Liver (tissue), 9 donors: ENCODE data around the gene MTA3. TPM values are rescaled to one million over a fixed set of nuclear protein-coding genes. Genes with fewer than 3 reads are reported as not detected.

Experiments
- DNase-seq: peaks from one replicate; pipeline ENCODE4 v3.0.0-alpha.2; 2017; ENCODE audit warnings: low spot score
- H3K27ac ChIP-seq, 2 donors: one replicate each; pipeline ENCODE4 v1.7.0; 2013; ENCODE audit warnings: inconsistent platforms in 2 of 2, low read length in 2 of 2, control low read depth in 1 of 2, low read depth in 1 of 2, mild to moderate bottlenecking in 1 of 2
- H3K27me3 ChIP-seq, 4 donors: one replicate each; pipeline versions ENCODE4 v1.6.1 to v1.7.0; 2013; ENCODE audit warnings: low read length in 3 of 4, inconsistent platforms in 1 of 4, mild to moderate bottlenecking in 1 of 4, moderate library complexity in 1 of 4; ENCODE audit not compliant: control insufficient read depth in 4 of 4, insufficient read depth in 4 of 4
- H3K36me3 ChIP-seq, 4 donors: one replicate each; pipeline versions ENCODE4 v1.6.1 to v1.7.0; 2013; ENCODE audit warnings: low read length in 3 of 4, mild to moderate bottlenecking in 3 of 4, low read depth in 1 of 4, moderate library complexity in 1 of 4; ENCODE audit not compliant: control insufficient read depth in 4 of 4, insufficient read depth in 3 of 4
- H3K4me1 ChIP-seq, 4 donors: one replicate each; pipeline versions ENCODE4 v1.6.1 to v1.7.0; 2013; ENCODE audit warnings: low read length in 3 of 4, mild to moderate bottlenecking in 3 of 4, moderate library complexity in 1 of 4; ENCODE audit not compliant: control insufficient read depth in 4 of 4, insufficient read depth in 4 of 4
- H3K4me3 ChIP-seq, 3 donors: one replicate each; pipeline versions ENCODE4 v1.6.1 to v1.7.0; 2013; ENCODE audit warnings: low read length in 3 of 3, control low read depth in 1 of 3, low read depth in 1 of 3, mild to moderate bottlenecking in 1 of 3
- H3K9ac ChIP-seq, 2 donors: one replicate each; pipeline ENCODE4 v1.7.0; 2013; ENCODE audit warnings: low read length in 2 of 2, mild to moderate bottlenecking in 2 of 2, moderate library complexity in 2 of 2, control low read depth in 1 of 2, low read depth in 1 of 2
- H3K9me3 ChIP-seq, 4 donors: one replicate each; pipeline versions ENCODE4 v1.6.1 to v1.7.0; 2013; ENCODE audit warnings: low read length in 3 of 4; ENCODE audit not compliant: control insufficient read depth in 4 of 4
- EGR1 ChIP-seq, 2 donors: IDR thresholded peaks; 2 replicates each; pipeline ENCODE4 v1.6.1; 2016 to 2018; ENCODE audit warnings: antibody characterized with exemption in 2 of 2, low read depth in 2 of 2
- FOXA2 ChIP-seq: IDR thresholded peaks from 2 replicates; pipeline ENCODE4 v1.6.1; 2016; ENCODE audit warnings: antibody characterized with exemption
- GABPA ChIP-seq, 2 donors: IDR thresholded peaks in 1 of 2; conservative IDR thresholded peaks in 1 of 2; 2 replicates each; pipeline ENCODE4 v1.6.1; 2016; ENCODE audit warnings: antibody characterized with exemption in 2 of 2, mild to moderate bottlenecking in 1 of 2, moderate library complexity in 1 of 2
- HNF4A ChIP-seq, 2 donors: conservative IDR thresholded peaks; 2 replicates each; pipeline ENCODE4 v1.6.1; 2016; ENCODE audit warnings: antibody characterized with exemption in 2 of 2, mild to moderate bottlenecking in 2 of 2
- HNF4G ChIP-seq: IDR thresholded peaks from 2 replicates; pipeline ENCODE4 v1.6.1; 2016; ENCODE audit warnings: antibody characterized with exemption
- JUND ChIP-seq, 2 donors: IDR thresholded peaks; 2 replicates each; pipeline ENCODE4 v1.6.1; 2016; ENCODE audit warnings: antibody characterized with exemption in 2 of 2
- RAD21 ChIP-seq, 2 donors: IDR thresholded peaks; 2 replicates each; pipeline ENCODE4 v1.6.1; 2016; ENCODE audit warnings: antibody characterized with exemption in 2 of 2, mild to moderate bottlenecking in 2 of 2
- RXRA ChIP-seq, 2 donors: IDR thresholded peaks; 2 replicates each; pipeline ENCODE4 v1.6.1; 2017 to 2018; ENCODE audit warnings: antibody characterized with exemption in 2 of 2, mild to moderate bottlenecking in 1 of 2
- TAF1 ChIP-seq: conservative IDR thresholded peaks from 2 replicates; pipeline ENCODE4 v1.6.1; 2016; ENCODE audit warnings: antibody characterized with exemption, mild to moderate bottlenecking
- YY1 ChIP-seq: IDR thresholded peaks from 2 replicates; pipeline ENCODE4 v1.6.1; 2016; ENCODE audit warnings: antibody characterized with exemption, mild to moderate bottlenecking
- WGBS: extraction: QIAGEN DNeasy Blood & Tissue Kit; methylation state at CpG from one replicate; pipeline ENCODE4 v1.1.7; 2013; 5-methylcytosine and 5-hydroxymethylcytosine counted together
- polyA plus RNA-seq, 2 donors: library from polyadenylated mRNA; stranded (reverse) in 1 of 2; unstranded in 1 of 2; fragments of 200-250 nt in 1 of 2; fragments of >200 nt in 1 of 2; fragmentation: Nextera tagmentation in 1 of 2; extraction: Ambion mirVana in 1 of 2; gene quantifications; one replicate each; pipeline versions ENCODE4 v1.2.1 to v1.2.3, GENCODE V29; 2013 to 2015
- total RNA-seq, 2 donors: library from RNA; depleted of rRNA; stranded (reverse); fragments of >200 nt; gene quantifications; one replicate each; pipeline ENCODE4 v1.2.3, GENCODE V29; 2014
- TF ChIP-seq, protein P1 (sequence below): IDR thresholded peaks from 2 replicates; pipeline ENCODE4 v1.6.1; 2016; ENCODE audit warnings: antibody characterized with exemption, mild to moderate bottlenecking
- TF ChIP-seq, protein P2 (sequence below): IDR thresholded peaks from 2 replicates; pipeline ENCODE4 v1.6.1; 2016; ENCODE audit warnings: antibody characterized with exemption
- TF ChIP-seq, protein P3 (sequence below): IDR thresholded peaks from 2 replicates; pipeline ENCODE4 v1.6.1; 2016; ENCODE audit warnings: antibody characterized with exemption
- donor health status: healthy.
- donor health status: healthy.
- donor health status: healthy.
- donor health status: healthy.
- donor health status: healthy.

Gene MTA3
- total and polyA plus RNA-seq, 4 donors = 5.5 to 10.3 (median 6.8) TPM

- Histone ChIP-seq H3K27me3 (no peaks in the 10 kb centered on the region), H3K9me3 (no peaks in the 10 kb centered on the region), H3K4me1 (no peaks in the 10 kb centered on the region), H3K36me3 (peaks cover 0 to 3% (median 0%) of the 10 kb centered on the region in 4 donors), H3K4me3 (no peak overlapping the region), H3K27ac (no peak overlapping the region), H3K9ac (no peak overlapping the region)
- 92% methylated on average over 4 of the region's 4 CpGs for WGBS
- DNase-seq = no peak
- TF ChIP-seq TAF1 = no peak
- TF ChIP-seq HNF4A (conservative IDR thresholded peaks at IDR 0.05) = no peak
- no peak for TF ChIP-seq HNF4G
- TF ChIP-seq, protein P1, sequence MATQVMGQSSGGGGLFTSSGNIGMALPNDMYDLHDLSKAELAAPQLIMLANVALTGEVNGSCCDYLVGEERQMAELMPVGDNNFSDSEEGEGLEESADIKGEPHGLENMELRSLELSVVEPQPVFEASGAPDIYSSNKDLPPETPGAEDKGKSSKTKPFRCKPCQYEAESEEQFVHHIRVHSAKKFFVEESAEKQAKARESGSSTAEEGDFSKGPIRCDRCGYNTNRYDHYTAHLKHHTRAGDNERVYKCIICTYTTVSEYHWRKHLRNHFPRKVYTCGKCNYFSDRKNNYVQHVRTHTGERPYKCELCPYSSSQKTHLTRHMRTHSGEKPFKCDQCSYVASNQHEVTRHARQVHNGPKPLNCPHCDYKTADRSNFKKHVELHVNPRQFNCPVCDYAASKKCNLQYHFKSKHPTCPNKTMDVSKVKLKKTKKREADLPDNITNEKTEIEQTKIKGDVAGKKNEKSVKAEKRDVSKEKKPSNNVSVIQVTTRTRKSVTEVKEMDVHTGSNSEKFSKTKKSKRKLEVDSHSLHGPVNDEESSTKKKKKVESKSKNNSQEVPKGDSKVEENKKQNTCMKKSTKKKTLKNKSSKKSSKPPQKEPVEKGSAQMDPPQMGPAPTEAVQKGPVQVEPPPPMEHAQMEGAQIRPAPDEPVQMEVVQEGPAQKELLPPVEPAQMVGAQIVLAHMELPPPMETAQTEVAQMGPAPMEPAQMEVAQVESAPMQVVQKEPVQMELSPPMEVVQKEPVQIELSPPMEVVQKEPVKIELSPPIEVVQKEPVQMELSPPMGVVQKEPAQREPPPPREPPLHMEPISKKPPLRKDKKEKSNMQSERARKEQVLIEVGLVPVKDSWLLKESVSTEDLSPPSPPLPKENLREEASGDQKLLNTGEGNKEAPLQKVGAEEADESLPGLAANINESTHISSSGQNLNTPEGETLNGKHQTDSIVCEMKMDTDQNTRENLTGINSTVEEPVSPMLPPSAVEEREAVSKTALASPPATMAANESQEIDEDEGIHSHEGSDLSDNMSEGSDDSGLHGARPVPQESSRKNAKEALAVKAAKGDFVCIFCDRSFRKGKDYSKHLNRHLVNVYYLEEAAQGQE = no peak
- TF ChIP-seq YY1 = no peak
- TF ChIP-seq, protein P2, sequence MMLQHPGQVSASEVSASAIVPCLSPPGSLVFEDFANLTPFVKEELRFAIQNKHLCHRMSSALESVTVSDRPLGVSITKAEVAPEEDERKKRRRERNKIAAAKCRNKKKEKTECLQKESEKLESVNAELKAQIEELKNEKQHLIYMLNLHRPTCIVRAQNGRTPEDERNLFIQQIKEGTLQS = no peak
- TF ChIP-seq RXRA (IDR thresholded peaks at IDR 0.05) = no peak
- no peak for TF ChIP-seq FOXA2
- TF ChIP-seq EGR1 (IDR thresholded peaks at IDR 0.05; ENCODE audit: low read depth in 2 of 2) = no peak
- TF ChIP-seq, protein P3, sequence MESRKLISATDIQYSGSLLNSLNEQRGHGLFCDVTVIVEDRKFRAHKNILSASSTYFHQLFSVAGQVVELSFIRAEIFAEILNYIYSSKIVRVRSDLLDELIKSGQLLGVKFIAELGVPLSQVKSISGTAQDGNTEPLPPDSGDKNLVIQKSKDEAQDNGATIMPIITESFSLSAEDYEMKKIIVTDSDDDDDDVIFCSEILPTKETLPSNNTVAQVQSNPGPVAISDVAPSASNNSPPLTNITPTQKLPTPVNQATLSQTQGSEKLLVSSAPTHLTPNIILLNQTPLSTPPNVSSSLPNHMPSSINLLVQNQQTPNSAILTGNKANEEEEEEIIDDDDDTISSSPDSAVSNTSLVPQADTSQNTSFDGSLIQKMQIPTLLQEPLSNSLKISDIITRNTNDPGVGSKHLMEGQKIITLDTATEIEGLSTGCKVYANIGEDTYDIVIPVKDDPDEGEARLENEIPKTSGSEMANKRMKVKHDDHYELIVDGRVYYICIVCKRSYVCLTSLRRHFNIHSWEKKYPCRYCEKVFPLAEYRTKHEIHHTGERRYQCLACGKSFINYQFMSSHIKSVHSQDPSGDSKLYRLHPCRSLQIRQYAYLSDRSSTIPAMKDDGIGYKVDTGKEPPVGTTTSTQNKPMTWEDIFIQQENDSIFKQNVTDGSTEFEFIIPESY = no peak
- no peak for TF ChIP-seq JUND (IDR thresholded peaks at IDR 0.05)
- no peak for TF ChIP-seq RAD21 (IDR thresholded peaks at IDR 0.05)
Measured at GRCh38 chr2:42585779-42586178, 17.3 kb downstream of the MTA3 start.

GRCh38 chr2:42587526-42588117 lies 19.2 kb downstream of the MTA3 start:
- TF ChIP-seq GABPA (IDR thresholded peaks at IDR 0.05 in 1 of 2, conservative IDR thresholded peaks at IDR 0.05 in 1 of 2) (no peak), YY1 (no peak)
- no peaks in the 10 kb centered on the region for H3K9me3 ChIP-seq
- 98% methylated on average over 4 of the region's 4 CpGs for WGBS

More at GRCh38 chr2:42587526-42588117, 19.2 kb downstream of the MTA3 start:
- DNase-seq = no peak
- peaks cover 0 to 3% (median 0%) of the 10 kb centered on the region in 4 donors for H3K36me3 ChIP-seq
- H3K4me1 ChIP-seq = no peaks in the 10 kb centered on the region
- H3K4me3 ChIP-seq = no peak overlapping the region
- H3K27me3 ChIP-seq = no peaks in the 10 kb centered on the region
- H3K9ac ChIP-seq = no peak overlapping the region
- H3K27ac ChIP-seq = no peak overlapping the region
